DMS79 (cell line): ENCODE measurements around the gene EDC4.
A peak's percentile ranks its signal among the peaks of the same experiment; 100 is the strongest.
"Not testable (repeated sequence)": the region's sequence is repeated elsewhere in the genome, so short reads cannot be mapped to it uniquely, and the experiment has no call there.

ENCODE experiments used
- DNase-seq: peaks from one replicate; lab custom pipeline; 2025; lab: John Stamatoyannopoulos, UW

The EDC4 gene

DNA sequence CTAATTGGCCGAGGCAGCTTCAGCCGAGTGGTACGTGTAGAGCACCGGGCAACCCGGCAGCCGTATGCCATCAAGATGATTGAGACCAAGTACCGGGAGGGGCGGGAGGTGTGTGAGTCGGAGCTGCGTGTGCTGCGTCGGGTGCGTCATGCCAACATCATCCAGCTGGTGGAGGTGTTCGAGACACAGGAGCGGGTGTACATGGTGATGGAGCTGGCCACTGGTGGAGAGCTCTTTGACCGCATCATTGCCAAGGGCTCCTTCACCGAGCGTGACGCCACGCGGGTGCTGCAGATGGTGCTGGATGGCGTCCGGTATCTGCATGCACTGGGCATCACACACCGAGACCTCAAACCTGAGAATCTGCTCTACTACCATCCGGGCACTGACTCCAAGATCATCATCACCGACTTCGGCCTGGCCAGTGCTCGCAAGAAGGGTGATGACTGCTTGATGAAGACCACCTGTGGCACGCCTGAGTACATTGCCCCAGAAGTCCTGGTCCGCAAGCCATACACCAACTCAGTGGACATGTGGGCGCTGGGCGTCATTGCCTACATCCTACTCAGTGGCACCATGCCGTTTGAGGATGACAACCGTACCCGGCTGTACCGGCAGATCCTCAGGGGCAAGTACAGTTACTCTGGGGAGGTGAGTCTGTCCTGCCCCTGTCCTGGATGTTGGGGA is 36.3 kb downstream of the EDC4 start:
- no peak for DNase-seq

DNA sequence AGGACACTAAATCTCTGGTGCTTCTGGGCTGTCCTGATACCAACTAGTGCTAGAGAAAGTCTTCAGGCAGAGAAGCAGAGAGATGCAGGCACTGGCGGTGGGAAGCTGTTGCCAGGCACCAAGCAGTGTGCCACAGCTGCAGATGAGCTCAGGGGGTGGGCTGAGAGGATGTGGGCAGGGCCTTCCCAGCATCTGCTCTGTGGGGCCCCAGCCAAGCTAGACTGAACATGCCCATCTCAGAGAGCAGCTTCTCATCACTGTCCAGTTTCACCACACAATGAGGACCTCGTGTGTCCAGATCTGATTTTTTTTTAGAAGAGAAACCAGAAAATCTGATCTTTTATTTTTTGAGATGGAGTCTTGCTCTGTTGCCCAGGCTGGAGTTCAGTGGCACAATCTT is 37.3 kb downstream of the EDC4 start:
- no peak for DNase-seq

DNA sequence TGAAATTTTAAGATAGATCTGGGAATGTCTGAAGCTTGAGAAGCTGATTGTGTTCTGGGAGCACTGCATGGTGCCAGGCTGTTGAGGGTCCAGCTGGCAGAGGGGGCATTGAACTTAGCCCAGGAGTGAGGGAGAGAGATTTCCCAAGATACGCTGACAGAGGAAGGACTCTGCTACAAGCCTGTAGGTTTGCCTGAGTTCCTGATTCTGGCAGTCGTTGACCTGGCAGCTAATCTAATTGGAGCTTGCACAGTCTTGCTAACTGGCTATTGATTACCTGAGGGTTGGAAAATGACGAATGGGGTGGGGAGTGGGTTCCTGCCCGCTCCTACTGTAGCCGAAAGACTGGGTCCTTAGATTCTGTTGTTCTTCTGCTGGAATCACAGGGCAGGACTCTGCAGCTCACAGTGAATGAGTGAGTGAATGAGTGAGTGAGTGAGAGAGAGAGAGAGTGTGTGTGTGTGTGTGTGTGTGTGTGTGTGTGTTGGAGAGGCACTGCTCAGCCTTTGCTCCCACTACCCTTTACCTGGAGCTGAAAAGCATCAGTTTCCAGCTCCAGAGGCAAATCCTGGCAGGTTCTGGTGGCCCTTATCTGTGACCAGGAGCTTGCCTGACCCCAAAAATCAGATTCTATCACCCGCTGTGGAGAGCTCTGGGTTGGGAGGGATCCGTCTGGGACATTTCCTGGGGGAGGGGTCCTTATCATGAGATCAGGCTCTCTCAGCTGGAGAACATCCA is 42.1 kb downstream of the EDC4 start:
- no peak for DNase-seq

DNA sequence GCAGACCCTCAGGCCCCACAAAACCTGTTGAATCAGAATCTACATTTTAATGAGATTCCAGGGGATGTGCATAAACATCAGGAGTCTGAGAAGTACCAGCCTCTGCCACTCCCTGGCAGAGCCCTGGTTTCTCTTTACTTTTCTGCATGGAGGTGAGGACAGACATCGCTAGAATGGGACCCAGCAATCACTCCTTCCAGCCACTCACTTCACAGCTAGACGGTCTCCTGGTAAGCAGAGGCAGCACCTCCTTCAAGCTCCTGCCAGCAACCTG is 42.6 kb downstream of the EDC4 start:
- not testable (repeated sequence) for DNase-seq

DNA sequence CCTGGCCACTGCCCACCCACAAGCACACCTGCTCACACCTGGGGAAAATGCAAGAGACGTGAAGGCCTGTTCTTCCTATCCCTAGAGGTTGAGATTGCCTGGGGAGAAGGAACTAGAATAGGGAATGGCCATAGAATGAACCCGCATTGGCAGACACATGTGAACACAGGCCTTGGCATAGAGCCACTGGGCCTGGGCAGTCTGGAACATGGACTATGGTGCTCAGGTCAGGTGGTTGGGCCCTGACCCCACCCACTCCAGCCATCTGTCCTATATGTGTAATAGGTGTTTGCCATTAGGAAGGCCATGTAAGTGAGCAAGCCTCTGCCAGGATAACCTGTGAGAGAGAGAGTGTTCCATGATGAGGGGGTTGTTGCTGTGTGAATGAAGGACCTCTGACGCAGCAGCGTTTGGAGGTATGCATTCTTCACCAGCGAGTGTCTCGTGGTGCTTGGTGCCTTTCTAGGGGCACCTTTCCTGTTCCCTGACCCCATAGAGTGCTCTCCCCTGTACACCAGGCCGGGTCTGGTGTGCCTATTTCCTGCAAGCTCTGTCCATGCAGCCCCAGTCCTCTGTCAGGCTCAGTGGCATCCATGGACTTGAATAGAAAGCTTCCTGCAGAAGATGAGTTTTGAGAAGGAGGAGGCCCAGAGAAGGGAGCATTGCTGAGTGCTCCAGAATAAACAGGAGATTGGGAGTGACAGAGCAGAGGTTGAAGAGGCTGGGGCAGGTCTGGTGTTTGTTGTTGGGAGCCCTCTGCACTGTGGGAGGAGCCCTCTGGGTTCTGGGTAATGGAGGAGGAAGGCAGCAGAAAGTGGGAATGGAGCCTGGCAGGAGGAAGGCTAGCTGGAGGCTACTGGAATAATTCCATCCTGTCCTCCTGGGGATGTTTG is 43.2 kb downstream of the EDC4 start:
- DNase-seq: no peak

DNA sequence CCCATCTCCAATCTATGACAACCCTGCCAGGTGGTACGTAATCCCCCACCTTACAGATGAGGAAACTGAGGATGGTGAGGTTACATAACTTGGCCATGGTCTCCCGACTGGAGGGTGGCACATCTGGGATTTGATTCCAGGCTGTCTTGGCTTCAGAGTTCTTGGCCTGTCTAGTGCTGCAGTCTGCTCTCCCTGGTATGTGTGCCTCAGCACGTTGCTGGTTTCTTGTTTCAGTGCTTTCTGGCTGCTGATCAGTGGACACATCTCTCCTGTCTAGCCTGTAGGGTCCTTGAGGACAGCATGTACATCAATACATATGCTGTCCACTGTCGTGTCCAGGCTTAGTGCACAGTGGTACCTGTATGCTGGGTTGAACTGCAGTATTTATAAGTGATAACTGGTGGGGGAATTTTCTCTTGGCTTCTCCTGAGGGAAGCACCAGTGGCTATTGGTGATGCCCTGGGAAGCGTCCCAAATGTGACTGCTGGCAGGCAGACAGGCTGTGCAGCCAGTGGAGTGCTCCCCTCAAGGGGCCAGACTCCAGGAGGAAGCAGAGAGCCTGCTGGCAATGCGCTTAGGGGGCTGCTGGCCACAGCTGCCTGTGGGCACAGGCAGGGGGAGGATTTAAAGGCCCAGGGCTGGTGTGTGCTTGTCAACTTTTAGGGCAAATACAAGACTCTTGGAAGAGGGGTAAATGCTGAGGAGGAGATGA is 44.4 kb downstream of the EDC4 start:
- DNase-seq: peak; percentile 44

DNA sequence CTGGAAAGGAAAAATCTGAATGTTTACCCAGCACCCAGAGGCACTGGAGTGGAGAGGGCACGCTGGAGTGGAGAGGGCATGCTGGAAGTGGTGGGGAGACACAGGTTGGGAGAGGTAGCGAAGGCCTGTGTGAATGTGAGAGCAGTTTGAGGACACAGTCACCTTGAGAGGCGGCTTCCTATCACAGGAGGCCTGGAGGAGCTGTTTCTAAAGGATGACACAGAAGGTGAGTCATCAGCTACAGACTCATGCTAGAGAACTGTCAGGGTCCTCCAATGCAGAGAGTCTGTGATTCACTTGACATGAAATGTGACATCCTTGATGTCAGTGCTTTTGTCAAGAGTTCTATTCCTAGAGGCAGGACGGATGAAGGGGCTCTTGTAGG is 45.0 kb downstream of the EDC4 start:
- DNase-seq: no peak

DNA sequence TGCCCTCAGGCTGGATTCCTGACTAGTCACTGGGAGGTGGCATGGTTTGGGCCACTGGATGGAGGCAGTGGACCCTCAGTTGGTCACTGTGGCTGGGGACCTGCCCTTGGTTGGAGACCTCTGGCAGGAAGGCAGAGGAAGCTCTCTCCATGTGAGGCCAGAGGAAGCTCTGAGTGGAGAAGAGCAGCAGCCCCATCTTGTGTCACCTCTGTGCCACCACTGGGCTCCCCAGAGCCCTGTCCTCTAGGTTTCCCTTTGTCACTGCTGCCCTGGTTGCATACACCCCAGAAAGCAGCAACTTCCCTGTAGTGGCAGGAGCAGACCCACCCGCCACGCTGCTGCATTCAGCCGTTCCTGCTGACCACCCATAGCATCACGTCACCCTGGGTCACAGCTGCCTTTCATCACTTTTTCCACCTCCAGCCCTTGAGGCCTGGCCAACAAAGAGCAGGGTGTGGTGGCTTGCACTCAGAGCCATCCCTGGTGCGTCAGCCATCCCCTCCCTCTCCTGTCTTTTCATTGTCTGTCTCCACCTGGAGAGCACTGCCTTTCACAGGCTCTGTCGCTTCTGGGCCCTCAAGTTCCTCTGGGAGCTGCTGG is 46.9 kb downstream of the EDC4 start:
- DNase-seq: no peak

DNA sequence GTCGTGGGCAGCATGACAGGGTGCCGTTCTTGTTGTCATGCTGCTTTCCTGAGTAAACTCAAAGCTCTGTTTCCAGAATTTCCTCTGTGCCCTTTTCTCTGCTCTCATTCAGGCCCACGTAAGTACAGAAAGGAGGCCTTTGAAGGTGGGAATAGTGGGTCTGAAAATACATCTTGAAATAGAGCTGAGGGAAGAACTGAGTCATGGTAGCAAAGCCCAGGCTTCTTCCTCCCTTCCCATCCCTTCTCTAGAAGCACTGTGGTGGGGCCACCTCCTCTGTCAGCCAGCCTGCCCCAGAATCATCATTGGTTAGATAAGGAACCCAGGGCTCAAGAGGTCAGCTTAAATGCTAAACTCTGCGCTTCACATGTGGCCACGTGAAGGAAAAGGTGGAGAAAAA is 49.4 kb downstream of the EDC4 start:
- no peak for DNase-seq

DNA sequence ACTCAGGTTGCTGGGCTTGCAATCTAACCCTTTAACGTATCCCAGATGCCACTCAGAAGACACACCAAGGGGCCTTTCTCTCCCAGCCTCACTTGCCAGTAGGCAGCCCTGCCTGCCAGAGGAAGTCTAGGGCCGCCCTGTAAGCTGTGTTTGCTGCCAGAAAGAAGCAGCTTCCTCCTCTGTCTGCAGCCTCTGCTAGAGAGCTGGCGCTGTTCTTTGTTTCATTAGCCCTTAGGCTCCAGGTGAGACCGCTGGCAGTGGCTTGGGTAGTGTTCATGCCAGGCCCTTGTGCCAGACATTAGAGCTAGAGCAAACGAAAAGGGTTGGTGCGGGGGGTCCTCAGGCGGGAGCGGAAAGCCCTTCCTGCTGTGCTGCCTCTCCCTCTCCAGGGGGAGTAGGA is 49.9 kb downstream of the EDC4 start:
- DNase-seq: peak; percentile 82

DNA sequence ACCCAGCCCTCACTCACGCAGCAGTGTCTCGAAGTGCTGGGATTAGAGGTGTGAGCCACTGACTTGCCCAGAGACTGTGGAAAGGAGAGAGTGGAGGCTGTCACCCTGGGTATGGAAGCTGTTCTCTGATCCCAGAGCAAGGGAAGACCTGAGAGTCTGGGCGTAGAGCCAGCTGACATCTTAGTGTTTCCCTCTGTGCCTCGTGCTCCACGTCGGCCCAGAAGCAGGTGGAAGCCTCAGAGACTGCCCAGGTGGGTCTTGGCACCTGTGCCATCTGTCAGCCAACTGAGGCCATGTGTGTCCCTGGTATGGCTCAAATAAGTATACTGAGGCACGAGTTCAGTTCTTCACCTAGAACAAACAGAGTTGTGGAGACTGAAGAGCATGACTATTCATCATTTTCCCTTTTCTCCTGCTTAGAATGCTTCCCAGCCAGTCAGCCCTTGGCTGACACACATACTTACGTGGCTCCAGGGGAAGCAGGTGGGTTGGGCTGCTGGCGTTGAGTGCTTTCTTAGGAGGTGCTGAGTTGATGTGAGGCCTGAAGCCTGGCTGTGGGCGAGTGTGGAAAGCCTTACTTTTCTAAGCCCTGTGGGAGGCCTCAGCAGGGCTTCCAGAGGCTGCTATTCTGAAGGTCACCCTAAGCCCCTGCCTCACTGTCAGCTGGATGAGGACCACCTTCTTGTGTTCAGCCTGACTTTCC is 50.7 kb downstream of the EDC4 start:
- DNase-seq: peak; percentile 82

DNA sequence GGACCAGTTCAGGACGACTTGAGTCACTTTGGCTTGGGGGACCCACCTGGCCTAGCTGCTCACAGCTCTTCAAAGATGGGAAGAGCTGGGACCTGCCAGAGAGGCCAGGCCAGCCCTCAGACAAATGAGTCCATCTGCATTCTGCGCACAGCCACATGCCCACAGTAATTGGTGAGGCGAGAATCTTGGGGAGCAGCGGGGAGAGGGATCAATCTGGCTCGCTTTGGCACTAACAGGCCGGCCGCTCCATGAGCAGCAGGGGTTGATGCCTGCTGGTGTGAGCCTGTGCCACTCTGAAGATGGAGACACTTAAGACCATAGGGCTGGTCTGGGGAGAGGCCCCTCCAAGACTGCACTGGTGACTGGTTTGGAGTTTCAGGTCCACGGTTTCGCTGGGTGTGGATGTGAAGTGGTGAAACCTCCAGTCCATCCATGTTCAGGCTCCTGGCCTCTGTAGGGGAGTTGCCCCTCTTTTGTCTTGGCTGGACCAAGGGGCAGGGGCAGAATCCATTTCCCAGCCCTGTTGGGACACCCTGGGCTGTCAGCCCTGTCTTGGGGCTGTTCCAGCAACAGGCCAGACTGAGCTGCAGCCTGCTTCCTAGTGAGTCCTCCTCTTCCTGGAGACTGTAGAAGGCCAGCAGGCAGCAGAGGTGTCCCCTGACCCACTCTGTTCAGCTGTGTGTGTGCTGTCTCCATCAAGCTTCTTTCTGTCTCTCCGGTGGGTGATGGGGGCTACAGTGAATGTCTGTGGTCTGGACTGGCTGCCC is 51.5 kb downstream of the EDC4 start:
- DNase-seq: no peak

DNA sequence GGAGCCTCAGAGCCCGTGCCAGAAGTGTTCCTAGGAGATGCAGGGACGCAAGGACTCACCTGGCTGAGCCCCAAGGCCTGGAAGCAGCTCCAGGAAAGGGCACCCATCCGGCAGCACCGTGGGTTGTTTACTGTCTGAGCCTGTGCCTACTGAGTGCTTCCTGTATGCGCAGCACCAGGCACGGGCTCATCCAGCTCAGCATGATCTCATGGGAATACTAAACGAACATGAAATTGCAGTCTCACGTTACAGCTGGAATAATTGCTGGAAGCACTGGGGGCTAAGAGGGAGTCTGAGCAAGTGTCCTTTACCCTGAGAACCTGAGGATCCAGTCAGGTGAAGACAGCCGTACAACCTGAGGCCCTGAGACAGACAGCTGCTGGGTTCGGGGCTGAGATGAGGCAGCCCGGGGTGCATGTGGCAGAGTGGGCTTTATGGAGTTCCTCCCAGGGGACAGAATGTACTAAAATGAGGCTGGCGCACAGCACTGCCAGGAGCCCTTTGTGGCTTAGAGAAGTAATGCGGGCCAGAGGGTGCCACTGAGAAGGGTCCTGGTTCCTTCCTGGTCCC is 53.4 kb downstream of the EDC4 start:
- DNase-seq: peak; percentile 67

DNA sequence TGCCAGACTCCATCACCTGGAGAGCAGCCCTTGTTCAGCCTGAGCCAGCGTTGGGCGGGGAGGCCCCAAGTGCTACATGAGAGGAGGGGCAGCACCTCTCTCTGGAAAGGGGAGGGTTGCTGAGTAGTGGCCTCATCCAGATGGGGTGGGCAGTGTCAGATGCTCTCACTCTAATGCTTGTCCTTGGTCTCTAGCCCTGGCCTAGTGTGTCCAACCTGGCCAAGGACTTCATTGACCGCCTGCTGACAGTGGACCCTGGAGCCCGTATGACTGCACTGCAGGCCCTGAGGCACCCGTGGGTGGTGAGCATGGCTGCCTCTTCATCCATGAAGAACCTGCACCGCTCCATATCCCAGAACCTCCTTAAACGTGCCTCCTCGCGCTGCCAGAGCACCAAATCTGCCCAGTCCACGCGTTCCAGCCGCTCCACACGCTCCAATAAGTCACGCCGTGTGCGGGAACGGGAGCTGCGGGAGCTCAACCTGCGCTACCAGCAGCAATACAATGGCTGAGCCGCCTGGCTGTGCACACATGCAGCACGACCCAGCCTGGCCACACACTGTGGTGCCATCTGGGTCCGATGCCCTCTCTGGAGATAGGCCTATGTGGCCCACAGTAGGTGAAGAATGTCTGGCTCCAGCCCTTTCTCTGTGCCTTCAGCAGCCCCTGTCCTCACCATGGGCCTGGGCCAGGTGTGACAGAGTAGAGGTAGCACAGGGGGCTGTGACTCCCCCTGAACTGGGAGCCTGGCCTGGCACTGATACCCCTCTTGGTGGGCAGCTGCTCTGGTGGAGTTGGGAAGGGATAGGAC is 54.5 kb downstream of the EDC4 start:
- DNase-seq: no peak

DNA sequence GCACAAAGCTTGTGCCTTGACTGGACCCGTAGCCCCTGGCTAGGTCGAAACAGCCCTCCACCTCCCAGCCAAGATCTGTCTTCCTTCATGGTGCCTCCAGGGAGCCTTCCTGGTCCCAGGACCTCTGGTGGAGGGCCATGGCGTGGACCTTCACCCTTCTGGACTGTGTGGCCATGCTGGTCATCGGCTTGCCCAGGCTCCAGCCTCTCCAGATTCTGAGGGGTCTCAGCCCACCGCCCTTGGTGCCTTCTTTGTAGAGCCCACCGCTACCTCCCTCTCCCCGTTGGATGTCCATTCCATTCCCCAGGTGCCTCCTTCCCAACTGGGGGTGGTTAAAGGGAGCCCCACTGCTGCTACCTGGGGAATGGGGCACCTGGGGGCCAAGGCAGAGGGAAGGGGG is 55.3 kb downstream of the EDC4 start:
- DNase-seq: no peak

DNA sequence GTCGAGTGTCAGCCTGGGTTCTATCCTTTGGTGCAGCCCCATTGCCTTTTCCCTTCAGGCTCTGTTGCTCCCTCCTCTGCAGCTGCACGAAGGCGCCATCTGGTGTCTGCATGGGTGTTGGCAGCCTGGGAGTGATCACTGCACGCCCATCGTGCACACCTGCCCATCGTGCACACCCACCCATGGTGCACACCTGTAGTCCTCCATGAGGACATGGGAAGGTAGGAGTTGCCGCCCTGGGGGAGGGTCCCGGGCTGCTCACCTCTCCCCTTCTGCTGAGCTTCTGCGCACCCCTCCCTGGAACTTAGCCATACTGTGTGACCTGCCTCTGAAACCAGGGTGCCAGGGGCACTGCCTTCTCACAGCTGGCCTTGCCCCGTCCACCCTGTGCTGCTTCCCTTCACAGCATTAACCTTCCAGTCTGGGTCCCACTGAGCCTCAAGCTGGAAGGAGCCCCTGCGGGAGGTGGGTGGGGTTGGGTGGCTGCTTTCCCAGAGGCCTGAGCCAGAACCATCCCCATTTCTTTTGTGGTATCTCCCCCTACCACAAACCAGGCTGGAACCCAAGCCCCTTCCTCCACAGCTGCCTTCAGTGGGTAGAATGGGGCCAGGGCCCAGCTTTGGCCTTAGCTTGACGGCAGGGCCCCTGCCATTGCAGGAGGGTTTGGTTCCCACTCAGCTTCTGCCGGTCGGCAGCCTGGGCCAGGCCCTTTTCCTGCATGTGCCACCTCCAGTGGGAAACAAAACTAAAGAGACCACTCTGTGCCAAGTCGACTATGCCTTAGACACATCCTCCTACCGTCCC is 55.9 kb downstream of the EDC4 start:
- peak; percentile 51 for DNase-seq

DNA sequence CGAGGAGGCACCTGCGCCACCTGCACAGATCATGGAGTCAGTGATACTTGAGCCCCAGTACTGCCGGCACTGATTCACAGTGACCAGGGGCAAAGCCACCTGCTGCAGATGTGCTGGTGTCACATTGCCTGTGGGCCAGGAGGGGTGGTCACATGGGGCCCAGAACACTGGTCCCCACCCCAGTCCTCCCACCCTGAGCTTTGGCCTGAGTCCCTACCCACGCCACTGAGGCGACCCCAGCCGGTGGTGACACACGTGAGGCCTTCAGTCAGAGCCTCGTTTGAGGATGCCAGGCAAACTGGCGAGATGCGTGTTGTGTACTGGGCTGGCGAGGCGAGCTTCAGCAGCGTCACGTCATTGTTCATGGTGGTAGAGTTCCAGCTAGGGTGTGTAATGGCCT is 57.3 kb downstream of the EDC4 start:
- DNase-seq: no peak

DNA sequence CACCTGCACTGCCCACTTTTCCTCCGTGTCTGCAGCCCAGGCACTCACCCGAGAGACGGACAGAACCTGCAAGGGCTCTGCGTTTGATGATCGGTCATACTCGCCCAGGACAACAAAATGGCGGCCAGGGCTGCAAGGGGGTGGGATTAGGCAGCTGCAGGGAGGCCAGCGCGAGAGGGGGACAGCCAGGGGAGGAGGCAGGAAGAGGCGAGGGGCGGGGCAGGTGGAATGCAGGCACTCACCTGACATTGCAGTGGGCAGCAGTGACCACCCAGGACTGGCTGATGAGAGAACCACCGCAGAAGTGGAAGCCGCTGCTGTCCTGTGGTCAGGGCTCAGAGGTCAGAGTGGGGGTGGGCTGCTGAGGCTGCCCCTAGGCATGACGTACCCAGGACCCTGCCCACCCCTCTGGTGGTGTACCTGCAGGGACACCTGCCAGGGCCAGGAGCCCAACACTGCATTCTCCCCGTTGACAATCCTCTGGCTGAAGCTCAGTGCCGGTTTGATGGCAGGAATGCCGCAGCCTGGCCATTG is 57.9 kb downstream of the EDC4 start:
- no peak for DNase-seq
